Subcutaneous adipose tissue (tissue), 4 donors: Measurements from ENCODE around the gene NEMF. TPM values are rescaled to one million over a fixed set of nuclear protein-coding genes. Genes with fewer than 3 reads are reported as not detected.

Experiments used
- CTCF ChIP-seq: fragments of 450-650 bp; IDR thresholded peaks from one replicate; pipeline ENCODE4 v1.5.1; 2016; ENCODE audit warnings: low read depth, mild to moderate bottlenecking, control low read depth, antibody characterized with exemption, moderate library complexity
- total RNA-seq, 4 donors: library from RNA; depleted of rRNA; stranded (reverse); fragments of >200 nt; gene quantifications; one replicate each; pipeline ENCODE4 v1.1.0, GENCODE V29; 2016

Gene NEMF
- 100 to 1,000 TPM in 1 of 4 donors, 10 to 100 TPM in 3; 81.0 to 126 (median 84.8) TPM for total RNA-seq

- TF ChIP-seq CTCF, result no peak
These were observed at the start of gene NEMF for GRCh38 chr14:49852301-49853157. Gene NEMF (minus strand): TSS chr14:49852788. CDS start chr14:49852753, 35 bp downstream.

- no peak for TF ChIP-seq CTCF
These were observed 48.4 kb upstream of the NEMF start for GRCh38 chr14:49900973-49901372.

GRCh38 chr14:49898485-49898884 lies 45.9 kb upstream of the NEMF start:
- no peak for TF ChIP-seq CTCF

GRCh38 chr14:49897965-49898364 lies 45.4 kb upstream of the NEMF start:
- no peak for TF ChIP-seq CTCF

- TF ChIP-seq CTCF, result no peak
These were observed 44.8 kb upstream of the NEMF start for GRCh38 chr14:49897414-49897813.

- TF ChIP-seq CTCF, result no peak
These were observed 44.4 kb upstream of the NEMF start for GRCh38 chr14:49896966-49897365.

GRCh38 chr14:49895480-49895879 lies 42.9 kb upstream of the NEMF start:
- TF ChIP-seq CTCF, result no peak
